Umbilical cord (tissue), 2 donors: ENCODE measurements around the gene RHEBL1. TPM values are rescaled to one million over a fixed set of nuclear protein-coding genes. Genes with fewer than 3 reads are reported as not detected.

Source experiments
- DNase-seq: peaks from one replicate; pipeline ENCODE4 v3.0.0-alpha.2; 2015; ENCODE audit warnings: low spot score
- total RNA-seq: library from RNA; depleted of rRNA; stranded (reverse); fragments of >200 nt; gene quantifications from one replicate; pipeline ENCODE4 v1.2.3, GENCODE V29; 2014; ENCODE audit warnings: low replicate concordance; ENCODE audit not compliant: insufficient read depth

Gene RHEBL1, protein sequence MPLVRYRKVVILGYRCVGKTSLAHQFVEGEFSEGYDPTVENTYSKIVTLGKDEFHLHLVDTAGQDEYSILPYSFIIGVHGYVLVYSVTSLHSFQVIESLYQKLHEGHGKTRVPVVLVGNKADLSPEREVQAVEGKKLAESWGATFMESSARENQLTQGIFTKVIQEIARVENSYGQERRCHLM
- total RNA-seq = 3.9 TPM

DNA sequence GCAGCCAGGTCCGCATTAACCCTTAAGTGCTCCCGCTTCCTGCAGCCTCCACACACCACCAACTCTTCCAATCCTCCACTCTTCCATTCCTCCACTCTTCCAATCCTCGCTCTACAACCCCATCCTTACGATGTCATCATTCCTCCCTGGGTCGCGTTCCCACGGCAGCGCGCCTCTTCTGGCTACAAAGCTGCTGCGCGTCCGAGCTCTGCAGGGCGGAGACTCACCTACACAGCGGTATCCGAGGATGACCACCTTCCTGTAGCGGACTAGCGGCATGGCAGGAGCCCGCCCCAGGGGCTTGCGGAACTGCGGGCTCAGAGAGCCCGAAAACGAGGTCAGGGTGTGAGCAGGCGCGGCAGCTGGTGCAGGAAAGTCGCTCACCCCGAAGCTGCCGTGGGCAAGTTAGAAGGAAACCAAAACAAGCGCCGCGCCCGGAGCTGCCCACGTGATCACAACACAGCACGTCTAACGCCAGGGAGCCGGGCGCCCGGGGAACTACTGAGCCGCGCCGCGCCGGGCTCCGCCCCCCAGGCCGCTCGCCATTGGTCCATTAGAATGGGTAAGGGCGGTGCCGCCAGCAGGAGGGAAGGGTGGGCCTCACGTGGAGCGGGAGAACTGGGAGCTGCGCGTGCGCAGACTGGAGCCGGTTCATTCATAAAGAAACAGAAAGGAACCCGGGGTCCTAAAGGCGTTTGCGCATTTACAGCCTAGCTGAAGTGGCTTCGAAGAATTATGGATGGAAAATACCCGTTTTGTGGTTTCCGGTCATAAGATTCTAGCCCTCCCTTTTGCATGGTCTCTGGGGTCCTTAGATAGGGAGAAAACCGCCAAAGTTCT, at the start of gene RHEBL1:
TSS of gene RHEBL1 (minus strand) at position 473 of the 840 bp plus-strand sequence. CDS start at position 279, 194 bp downstream.
- DNase-seq = peak; percentile 98

DNA sequence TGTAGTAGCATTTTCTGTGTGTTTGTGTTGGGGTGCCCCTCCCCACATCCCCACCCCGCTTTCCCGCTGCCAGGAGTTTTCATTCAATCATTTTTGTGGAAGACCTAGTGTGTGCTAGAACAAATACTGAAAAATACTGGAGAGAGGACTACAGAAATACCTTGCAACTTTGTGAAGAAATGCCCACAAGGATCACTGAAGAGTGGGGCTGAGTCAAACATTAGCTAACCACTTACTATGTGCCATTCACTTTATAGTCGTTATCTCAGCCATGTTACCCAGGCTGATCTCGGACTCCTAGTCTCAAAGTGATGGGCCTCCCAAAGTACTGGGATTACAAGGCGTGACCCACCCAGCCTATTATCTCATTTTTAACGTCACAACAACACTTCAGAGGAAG, 41.4 kb upstream of the RHEBL1 start:
- no peak for DNase-seq

DNA sequence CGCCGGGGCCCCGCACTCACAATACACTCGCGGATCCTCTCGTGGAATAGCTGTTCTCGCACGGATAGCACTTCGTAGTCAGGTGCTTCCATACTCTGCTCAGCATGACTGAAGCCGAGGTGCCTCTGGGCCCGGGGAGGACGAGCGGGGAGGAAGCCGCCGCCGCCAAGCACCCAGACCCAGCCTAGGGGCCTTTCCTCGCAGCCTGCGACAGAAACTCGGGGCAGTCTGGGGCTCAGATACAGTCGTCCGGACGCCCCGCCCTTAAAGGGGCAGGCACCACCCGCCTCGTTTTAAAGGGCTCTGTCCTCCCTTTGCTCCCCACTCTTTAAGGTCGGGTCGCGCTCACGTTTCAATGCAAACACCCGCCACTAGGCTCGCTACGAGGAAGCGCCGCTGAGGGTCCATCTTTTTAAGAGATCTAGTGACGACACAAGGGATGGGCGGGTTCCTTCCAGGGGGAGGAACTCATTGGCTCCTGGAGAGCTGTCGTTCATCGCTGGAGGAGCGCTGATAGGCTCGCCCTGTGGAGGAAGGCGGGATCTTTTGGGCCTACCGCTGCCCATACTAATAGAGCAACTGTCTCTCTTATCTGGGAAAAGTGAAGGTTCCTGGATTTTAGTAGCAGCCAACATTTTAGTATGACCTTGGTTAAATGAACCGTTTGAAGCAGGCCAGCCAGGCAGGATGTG, 40.8 kb upstream of the RHEBL1 start, which contains the start of gene LMBR1L:
TSS of gene LMBR1L (minus strand) at position 384 of the 692 bp plus-strand sequence. CDS start at position 92, 292 bp downstream.
- DNase-seq = peak; percentile 100

DNA sequence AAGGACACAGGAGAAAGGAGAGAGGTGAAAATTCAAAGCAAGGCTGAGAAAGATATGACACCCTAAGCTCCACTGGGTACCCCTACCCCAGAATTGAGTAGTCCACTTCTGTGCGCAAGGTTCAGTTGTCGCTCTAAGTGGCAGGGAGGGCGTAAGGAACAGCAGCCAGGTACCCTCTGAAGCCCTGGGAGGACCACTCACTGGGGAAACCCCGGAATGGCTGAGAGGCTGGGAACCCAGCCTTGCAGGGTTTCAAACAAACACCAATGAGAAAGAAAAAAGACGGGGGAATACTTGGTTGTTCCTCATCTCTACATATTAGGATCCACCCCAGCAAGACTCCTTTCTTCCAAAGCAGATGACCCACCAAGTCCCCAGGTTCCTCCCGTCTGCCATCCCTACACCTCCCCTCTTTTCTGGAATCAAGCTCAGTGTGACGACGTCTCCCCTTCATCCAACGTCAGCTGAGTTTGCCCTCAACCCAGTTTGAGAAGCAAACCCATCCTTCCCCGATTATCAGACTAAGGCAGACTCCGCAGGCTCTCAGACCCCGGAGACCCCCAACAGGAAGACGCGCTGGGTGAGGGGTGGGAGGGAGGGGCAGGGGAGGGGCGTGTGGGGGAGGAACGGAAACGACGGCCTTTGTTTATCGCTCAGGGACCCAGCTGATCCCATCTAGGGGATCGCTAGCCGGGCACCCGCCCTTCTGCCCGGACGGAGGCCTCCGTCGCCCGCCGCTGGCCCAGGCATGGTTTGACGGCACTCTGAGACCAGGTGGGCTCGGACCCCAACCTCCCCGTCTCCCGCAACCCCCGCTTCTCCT, 40.1 kb upstream of the RHEBL1 start:
- no peak for DNase-seq

GRCh38 chr12:49108958-49109404, 39.2 kb upstream of the RHEBL1 start:
- peak; percentile 89 for DNase-seq

- DNase-seq = no peak
Measured at GRCh38 chr12:49105504-49106084, 35.8 kb upstream of the RHEBL1 start.

DNA sequence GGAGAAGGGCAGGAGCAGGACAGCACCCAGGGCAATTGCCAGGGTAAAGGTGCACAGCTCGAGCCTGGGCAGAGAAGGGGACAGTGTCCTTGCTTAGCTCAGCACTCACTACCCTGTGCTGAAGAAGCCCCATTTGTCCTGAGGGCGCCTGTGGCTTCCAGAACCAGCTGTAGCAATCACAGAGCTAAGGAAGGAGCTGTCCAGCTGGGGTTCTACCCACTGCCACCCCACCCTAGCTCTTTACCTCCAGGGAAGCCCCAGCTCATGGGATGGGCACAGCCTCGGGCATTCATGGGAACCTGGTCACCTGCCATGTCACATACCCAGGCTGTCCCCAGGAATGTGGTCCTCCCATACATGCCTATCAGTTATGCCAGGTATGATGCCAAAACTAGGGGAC, 35.0 kb upstream of the RHEBL1 start:
- no peak for DNase-seq

DNA sequence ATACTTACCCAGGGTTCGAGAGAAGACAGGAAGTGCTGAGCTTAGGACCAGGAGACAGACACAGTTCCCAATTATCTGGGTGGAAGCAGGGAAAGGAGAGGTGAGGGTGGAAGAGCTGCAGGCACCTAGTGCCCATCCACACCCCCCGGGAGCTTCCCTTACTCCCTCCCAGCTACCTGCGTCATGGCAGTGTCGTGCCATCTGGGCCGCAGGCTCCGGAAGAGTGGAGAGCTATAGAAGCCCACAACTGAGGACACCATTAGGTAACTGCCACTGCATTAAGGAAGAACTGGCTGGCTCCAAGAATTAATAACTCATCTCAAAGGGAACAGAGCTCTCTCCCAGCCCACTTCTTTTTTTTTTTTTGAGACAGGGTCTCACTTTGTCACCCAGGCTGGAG, 30.6 kb upstream of the RHEBL1 start:
- no peak for DNase-seq

GRCh38 chr12:49098703-49099102, 28.9 kb upstream of the RHEBL1 start:
- no peak for DNase-seq

DNA sequence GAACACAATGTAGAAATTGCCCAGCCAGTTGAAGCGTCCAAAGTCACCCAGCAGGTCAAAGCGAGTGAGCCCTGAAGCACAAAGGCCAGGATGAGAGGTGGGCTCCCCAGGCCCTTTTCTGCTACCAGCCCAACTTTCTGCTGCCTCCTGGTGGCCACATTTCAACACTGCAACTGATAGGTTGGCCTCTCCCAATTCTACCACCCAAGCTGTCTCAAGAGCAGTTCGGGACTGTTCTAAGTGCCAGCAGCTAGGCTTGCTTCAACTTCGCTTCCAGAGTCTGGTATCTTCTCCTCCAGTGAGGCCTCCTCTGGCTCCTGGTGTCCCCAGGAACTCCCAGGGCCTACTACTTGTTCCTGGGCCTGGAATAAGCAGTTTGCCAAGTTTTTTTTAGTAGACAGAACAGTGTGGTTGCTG, 28.3 kb upstream of the RHEBL1 start:
- no peak for DNase-seq

GRCh38 chr12:49097381-49097780, 27.6 kb upstream of the RHEBL1 start:
- no peak for DNase-seq

DNA sequence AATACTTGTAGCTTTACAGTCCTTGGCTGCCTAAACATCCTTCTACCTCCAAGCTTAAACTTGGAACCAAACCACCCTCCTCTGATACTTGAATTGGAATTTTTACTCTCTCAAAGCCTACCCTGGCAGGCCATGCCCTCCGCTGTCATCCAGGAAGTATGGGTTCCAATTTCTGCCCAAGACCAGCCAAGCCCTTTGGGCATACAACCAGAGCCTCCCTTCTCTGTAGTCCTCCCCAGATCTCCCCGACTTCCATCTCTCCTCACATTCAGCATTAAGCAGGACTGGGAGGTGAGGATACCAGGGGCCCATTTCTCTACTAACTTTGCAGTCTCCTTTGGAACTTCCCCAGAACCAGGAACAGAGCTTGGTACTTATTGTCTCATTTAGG, 25.2 kb upstream of the RHEBL1 start:
- DNase-seq = no peak

GRCh38 chr12:49094160-49094974, 24.6 kb upstream of the RHEBL1 start, which contains the start of gene DHH:
DHH (minus strand) TSS chr12:49094801; CDS start chr12:49094512, 289 bp downstream.
- DNase-seq = no peak

- DNase-seq = no peak
Measured at GRCh38 chr12:49093792-49094159, 24.0 kb upstream of the RHEBL1 start.

DNA sequence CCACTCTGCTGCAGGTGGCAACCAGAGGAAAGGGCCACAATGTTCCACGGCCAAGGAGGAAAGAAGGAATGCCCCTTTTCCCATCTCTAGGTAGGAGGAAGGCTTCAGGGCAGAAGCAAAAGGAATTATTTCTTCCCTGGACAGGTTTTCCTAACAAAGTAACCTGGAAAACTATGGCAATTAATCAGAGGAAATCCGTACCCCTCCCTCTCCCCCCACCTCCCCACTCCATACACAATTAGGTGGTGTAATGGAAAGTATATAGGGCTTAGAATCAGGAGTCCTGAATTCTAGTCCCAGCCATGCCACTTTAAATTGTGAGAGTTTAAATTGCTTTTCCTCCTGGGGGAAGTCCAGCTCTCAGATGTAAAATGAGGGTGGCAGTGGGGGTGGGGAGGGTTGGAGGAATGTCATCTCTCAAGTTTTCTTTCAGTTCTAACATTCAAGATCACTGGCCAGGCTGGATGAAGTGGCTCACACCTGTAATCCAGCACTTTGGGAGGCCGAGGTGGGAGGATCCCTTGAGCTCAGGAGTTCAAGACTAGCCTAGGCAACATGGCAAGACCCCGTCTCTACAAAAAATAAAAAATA, 23.1 kb upstream of the RHEBL1 start:
- DNase-seq = no peak

- no peak for DNase-seq
Measured at GRCh38 chr12:49092086-49092815, 22.5 kb upstream of the RHEBL1 start.

GRCh38 chr12:49091836-49092085, 22.0 kb upstream of the RHEBL1 start:
- DNase-seq = no peak

GRCh38 chr12:49091056-49091835, 21.5 kb upstream of the RHEBL1 start:
- no peak for DNase-seq
